ENCODE results near the gene SLC24A3.

SLC24A3 gene

DNA sequence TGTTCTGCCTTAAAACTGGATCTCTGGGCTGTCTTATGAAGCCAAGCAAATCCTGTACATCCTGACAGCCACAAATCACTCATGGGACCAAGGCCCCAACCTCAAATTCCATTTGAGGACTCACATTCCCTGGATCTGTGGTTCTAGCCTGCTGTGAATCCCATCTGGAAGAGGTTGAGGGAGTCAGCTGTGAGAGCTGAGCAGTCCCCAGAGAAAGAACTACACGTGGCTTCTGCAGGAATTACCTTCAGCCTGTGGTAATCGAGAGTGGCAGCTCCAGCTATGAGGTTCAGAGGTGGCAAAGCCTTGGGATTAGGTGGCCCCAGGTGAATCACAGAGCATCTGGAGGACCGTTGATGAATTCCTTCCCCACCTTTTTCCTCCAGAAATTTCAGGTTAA, 245.2 kb downstream of the SLC24A3 start:
- no peak for DNase-seq (ENCODE audit: low read depth in 2 of 2)

DNA sequence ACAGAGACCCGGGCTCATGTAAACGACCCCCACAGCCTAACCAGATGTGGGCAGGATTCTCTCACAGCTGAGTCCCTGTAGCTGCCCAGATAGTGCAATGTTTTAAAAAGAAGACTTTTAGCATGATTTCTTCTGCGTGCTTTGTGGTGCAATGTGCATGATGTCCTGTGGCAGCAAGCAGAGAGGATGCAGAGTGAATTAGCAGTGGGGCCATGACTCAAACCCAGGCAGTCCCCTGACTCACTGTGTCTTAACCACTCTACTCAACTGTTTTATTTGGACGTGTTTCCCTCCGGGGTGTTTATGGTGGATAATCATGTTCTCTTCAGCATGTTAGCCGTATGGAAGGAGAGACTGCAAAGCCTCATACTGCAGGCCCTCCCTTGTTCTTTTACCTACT, 247.9 kb downstream of the SLC24A3 start:
- DNase-seq (ENCODE audit: low read depth in 2 of 2), result no peak

DNA sequence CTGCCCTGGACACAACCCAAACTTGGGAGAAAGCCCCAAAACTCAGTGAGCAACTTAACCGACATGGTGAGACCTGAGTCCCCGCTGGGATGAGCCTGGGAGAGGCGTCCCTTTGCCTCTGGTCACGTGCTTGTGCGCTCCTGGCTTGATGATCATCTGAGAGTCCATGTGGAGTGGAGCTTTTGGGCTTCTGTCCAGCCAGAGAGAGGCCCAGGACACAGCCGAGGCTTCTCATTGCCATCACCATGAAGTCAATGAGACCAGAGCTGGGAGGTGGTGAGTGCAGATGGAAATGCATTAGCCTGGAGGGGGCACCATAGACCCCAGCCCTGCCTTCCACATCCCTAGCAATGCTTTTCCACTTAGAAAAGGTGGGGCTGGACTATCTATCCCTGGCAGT, 250.0 kb downstream of the SLC24A3 start:
- no peak for DNase-seq (ENCODE audit: low read depth in 2 of 2)

DNA sequence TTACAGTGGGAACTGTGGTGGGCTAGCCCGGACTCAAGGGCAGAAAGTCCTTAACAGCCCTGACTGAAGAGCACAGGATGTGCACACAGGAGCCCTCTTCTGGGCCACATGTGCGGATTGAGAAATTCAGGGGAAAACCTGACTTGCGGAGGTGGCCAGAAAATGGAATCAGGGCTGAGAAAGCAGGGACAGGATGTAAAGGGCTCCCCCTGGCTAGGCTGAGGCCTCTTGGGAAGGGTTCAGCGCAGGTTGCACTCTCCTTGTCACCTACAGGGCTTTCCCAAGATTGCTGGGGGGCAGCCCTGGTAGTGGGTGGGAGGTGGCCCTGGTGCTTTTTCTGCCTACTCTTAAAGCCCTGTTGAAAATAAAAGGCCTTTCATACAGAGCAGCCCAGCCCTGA, 251.2 kb downstream of the SLC24A3 start:
- no peak for DNase-seq (ENCODE audit: low read depth in 2 of 2)

DNA sequence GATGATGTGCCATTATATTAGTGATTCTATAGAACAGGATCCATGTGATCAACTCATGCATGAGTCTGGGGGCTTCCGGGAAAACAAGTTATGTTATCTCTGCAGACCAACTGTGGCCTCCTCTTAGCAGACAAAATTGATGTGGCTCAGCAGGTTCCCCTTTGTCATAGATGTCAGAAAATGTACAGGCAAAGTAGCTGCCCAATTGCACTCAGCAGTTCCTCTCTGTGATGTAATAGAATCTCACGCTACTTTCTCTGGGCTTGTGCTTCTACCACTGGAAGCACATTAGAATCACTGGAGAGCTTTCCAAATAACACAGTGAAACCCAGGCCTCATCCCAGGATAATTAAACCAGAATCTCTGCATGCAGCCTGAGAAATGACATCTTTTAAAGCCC, 253.1 kb downstream of the SLC24A3 start:
- DNase-seq (ENCODE audit: low read depth in 2 of 2), result no peak

DNA sequence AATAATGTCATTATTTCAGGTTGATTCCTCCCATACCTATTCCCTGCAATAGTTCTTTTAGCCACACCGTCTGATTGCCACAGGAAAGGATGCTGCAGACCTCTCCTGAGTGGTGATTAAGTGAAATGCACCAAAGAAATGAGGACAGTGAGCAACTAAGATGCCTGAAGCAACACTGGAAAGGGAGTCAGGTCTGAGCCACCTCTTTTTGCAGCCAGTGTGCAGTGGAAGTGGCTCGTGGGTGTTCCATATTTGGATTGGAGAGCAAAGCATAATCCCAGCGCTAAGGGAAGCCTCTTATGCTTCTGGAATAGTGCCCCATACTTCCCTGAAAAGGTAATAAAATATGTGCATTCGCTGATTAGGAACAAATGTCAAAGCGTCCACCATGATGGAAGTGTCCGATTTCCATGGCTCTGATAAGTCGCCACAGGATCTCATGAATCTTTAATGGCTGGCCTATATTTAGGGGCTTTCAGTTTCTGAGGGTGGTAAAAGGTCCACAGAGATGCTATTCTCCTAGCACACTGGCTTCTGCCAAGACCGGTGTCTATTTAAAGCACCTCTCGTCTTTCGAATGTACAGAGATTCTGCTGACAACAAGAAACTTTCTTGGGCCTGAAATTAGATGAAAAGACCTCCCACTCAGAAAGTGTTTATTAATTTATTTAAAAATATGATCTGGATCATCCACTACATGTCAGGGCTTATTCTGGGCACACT, 253.9 kb downstream of the SLC24A3 start:
- no peak for DNase-seq (ENCODE audit: low read depth in 2 of 2)

DNA sequence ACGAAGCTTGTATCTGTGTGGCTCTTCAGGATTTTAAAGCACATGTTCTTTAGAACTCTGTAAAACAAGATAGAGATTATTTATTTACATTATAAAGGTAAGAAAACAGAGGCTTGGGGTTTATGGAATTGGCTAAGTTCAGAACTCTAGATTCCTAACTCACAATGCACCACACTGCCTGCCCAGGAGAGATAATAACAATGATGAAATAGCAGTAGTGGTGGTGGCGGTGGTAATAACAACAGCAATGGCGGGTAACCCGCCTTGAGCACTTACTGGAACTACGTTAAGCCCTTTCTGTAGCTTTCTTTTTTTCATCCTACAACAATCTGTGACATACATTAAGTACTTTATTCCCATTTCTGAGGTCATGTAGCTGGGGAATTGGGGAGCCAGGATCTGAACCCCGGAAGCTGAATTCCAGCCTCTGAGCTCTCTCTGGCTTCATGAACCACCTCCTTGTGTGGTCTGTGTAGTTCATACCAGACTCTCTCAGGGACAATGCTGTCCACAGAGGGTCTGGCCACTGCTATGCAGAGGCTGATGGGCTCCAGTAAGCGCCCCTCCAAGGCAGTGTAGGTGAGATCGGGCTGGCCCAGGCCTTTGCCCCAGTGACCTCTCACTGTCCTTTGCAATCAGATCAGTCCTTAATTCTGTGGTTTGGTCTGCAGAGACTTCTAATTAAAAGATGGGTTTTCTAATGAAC, 260.9 kb downstream of the SLC24A3 start:
- no peak for DNase-seq (ENCODE audit: low read depth in 2 of 2)

DNA sequence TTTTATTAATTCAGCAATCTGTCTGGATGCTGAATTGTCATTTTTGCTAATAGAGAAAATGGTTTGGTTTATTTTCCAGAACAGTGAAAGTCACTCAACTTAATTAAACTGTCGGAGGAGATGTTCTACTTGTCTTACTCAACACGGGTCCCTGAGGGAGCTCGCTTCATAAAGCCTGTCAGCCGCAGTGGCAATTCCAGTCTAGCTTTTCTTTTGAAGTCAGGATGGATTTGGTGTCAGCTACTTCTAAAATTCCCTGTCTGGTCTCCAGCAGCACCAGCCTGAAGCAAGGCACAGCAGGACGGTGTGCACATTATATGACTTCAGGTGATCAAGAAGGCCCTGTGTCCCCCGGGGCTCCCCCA, 261.5 kb downstream of the SLC24A3 start:
- no peak for DNase-seq (ENCODE audit: low read depth in 2 of 2)

DNA sequence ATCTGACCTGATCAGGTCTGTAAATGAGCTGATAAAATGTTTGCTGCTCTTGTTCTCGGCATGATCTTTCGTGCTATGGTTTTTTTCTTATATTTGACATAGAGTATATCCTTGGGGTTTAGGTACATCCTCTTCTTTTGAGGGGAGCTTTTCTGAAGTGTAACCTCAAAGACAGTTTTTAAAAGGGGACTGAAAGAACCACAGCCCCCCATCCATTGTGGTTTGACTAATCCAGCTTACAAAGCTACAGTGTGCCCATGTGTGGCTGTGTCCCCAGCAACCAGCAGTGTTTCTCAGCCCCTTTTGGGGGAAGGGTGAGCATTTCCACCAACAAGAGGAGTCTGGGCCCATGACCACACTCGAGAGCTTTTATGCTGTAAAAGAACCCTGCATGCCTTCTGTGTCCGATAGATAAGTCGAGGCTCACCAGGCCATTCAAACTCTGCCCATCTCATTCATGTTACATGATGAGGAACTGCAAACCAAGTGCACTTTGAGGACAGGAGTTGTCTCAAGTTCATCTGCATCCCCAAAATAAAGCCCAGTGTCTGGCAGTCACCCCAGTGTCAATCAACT, 266.0 kb downstream of the SLC24A3 start:
- no peak for DNase-seq (ENCODE audit: low read depth in 2 of 2)

DNA sequence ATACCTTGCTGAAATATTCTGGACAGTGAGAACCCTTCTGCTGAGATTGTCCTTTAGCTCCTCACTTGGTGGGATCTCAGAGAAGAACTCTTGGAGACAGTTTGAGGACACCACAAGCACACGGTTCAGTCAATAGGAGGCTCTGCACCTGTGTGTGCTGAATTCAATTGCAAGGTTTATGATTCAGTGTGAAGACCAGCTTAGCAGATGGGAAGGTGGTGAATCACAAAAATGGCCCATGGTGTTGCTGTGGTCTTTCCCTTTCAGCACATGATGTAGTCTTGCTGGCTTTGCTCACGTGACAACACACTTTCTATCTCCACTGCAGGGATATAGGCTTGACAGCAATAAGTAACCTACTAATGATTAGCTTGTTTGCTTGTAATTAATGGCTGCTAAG, 270.3 kb downstream of the SLC24A3 start:
- no peak for DNase-seq (ENCODE audit: low read depth in 2 of 2)

DNA sequence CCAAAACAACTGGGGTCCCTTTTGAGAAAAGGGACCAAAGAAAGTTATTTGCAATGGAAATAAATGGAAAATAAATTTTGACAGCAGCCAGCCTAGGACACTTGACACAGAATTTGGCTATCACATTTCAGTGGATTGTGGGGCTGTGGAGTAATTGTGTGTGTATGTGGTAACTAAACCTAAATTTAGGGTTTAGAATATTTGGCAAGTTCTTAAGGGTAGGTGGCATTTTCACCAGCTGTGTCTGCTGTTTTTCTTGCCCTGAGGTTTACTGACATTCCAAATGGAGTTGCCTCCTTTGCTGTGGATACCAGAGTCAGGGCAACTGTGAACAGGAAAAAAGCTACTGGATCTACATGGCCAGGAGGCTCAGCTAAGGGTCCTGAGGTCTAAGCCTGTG, 270.9 kb downstream of the SLC24A3 start:
- DNase-seq (ENCODE audit: low read depth in 2 of 2), result no peak

DNA sequence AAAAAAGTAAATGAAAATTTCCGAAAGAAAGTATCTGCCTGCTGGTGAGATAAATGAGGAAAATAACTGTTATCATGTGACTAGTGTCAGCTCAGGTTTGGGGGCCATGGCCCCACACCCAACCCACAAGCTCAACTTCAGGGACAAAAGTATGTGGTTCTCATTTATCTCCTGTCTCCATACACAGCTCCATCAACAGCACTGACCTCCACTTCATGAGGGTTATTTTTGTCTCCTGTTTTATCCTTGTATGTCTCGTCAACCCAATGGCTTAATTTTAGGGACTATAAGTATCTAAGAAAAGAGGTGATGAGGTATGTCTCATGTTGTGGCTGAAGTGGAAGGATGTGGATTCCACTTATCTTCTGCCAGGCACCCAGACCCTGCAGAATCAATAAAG, 274.0 kb downstream of the SLC24A3 start:
- no peak for DNase-seq (ENCODE audit: low read depth in 2 of 2)

DNA sequence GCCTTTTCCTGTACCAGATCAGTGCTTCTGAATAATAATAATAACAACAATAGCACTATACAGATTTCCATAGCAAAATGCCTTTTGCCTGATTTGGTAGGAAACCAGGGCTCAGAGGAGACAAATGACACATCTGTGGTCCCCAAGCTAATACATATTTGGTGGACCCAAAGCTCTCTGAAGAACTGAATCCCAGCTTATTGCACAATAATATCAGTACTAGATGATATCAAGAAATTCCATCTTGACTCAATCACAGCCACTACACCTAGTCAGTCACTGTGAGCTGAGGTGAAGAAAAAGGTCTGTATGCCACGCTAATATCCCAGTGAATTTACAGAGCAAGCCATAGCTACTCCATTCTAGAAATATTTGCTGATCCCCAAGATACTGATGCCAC, 275.0 kb downstream of the SLC24A3 start:
- DNase-seq (ENCODE audit: low read depth in 2 of 2), result no peak

DNA sequence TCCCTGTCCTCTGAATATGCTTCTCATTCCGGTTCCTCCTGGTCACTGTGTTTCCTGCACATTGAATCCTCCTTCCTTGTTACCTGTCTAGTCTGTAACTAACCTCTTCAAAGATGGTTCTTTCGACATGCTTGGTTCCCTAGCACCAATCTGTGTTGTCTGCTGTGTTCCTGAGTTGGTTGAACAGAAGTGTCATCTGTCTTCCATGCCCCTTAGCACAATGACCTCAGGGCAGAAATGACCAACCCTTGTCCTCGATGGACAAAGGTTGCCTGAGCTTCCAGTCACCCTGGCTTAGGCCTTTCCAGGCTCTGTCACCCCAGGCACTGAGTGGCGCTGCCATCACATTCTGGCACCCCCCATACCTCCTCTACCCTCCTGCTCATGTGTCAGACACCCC, 278.8 kb downstream of the SLC24A3 start:
- DNase-seq (ENCODE audit: low read depth in 2 of 2), result no peak

DNA sequence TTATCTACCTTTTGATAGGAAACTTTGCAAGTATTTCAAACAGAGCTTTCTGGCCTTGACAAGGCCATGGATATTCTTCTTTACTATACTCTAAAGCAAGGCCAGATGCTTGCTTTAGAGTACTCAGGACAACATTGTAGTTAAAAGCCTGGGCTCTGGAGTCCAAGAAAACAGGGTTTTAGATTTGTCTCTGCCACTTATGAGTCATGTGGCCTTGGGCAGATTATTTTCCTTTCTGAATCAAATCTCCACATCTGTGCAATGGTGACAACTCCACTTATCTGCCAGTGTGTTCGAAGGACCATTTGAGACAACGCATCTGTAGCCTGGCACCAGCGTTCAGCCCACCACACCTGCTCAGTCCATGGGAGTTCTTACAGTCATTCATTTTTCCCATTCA, 279.7 kb downstream of the SLC24A3 start:
- no peak for DNase-seq (ENCODE audit: low read depth in 2 of 2)

DNA sequence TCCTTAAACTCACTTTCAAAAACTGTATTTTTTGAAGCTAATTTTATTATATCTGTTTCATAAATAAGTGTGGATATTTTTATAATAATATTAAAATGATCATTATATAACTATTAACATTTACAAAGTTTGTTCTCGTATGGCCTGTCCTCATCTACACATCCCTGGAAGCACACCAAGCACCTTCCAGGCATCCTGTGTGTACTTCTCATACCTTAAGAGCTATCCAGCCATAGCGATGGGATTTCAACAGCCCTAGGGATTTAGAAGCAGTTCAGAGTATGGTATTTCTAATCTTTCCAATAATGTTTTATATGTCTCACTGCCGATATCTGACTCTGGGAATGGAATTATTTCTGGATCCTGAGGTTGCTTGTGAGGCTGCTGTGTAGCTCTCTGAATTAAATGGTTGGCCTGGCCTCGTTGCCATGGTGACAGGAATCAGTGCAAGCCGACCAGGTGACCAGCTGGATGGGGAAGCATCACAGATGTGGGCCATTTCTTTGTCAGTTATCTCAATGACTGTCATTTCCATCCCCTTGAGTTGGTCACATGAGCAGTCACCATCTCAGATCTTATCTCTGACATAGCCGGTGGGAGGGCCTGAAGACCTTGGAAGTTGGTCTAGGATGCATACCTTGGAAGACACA, 280.4 kb downstream of the SLC24A3 start:
- no peak for DNase-seq (ENCODE audit: low read depth in 2 of 2)

DNA sequence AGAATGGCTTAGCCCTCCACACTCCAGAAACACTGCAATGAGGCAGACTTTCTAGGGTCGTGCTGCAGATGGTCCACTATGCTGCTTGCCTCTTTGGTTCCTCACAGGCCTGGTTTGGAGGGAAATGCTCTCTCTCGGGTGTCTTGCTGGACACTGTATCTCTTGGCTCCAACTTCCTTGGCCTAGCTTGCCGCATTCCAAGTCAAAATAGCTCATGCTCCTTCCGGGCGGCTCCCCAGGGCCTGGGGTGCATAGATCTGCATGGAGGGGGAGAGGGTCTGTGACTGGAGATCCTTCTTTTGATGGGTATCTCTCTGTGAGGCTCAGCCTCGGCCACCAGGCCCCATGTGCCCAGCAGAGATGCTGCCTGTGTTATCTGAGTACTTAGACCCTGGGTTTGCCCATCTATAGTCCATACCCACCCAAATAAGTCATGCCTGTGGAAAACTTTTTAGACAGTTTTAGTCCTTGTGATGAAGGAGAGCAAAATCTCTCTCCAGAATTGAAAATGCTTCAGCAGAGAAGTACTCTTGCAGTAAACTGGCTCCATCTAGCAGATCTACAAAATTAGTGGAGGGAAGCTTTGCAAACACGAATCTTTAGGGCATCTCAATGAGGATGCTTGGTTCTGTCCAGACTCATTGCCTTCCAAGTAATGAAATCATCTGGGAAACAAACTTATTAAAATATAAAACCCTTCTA, 281.5 kb downstream of the SLC24A3 start:
- no peak for DNase-seq (ENCODE audit: low read depth in 2 of 2)

DNA sequence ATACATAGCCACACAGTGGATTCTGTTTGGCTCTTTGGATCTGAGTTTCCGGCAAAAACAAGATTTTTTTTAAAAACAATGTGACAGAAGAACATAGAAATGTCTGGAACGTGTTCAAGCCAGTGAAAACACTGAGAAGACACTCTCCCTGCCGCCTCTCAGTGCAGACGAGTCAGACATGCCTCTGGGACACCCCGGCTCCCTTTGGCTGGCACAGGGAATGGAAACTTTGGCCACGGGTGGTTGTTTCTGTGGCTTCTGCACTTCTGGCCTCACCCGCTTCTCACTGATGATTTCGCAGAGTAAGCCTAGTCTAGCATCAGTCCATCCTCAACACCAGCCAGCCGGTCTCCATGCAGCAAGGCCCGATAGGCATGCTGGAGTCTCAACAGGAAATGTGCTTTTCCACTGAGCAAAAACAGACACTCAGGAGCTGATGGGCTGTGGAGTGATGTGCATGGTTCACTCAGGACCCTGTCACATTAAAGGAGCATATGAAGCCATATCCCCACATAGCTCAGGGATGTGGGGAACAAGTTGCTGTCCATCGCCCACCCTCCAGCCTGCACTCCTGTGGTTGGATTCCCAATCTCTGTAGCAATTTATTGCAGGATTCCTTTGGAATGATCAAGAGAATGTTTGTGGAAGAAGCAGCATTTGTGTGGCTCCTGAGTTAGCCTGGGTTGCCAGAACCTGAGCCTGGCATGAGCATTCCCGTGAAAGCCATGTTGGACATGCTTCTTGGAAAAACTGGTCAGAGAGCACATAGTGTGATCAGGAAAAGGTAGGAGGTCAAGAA, 283.7 kb downstream of the SLC24A3 start:
- DNase-seq (ENCODE audit: low read depth in 2 of 2), result no peak

DNA sequence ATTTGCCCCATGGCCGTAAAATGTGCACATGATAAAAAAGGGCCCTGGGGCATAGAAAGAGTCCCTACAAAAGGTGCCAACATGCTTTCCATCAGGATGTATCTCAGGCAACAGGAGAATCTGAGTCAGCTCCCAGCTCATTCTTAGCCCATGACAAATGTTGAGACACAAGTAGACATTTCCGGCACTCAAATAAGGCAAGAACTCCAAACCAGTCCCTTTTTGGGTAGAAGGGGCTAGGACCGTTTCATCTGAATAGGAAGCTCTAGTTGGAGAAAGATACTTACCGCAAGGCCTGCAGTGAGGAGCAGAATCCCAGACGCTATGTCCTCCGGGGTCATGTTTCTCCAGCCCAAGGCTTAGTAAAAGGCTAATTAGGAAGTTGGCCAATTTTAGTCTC, 284.6 kb downstream of the SLC24A3 start:
- DNase-seq (ENCODE audit: low read depth in 2 of 2), result no peak

DNA sequence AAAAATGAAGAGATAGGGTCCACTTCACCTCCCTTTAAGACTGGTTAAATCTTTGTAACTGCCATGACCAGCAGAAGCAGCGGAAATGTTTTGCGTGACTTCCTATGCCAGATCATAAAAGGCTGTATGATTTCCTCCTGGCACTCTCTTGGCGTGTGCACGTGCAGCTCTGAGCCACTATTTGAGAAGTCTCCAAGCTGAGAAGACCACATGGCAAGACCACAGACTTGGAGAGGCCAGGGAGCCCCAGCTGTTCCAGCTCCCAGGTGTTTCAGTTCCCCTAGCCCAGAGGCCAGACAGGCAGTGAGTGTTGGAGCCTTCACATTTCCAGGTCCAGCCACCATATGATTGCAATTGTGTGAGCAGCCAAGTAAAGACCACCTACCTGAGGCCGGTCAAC, 286.3 kb downstream of the SLC24A3 start:
- no peak for DNase-seq (ENCODE audit: low read depth in 2 of 2)

DNA sequence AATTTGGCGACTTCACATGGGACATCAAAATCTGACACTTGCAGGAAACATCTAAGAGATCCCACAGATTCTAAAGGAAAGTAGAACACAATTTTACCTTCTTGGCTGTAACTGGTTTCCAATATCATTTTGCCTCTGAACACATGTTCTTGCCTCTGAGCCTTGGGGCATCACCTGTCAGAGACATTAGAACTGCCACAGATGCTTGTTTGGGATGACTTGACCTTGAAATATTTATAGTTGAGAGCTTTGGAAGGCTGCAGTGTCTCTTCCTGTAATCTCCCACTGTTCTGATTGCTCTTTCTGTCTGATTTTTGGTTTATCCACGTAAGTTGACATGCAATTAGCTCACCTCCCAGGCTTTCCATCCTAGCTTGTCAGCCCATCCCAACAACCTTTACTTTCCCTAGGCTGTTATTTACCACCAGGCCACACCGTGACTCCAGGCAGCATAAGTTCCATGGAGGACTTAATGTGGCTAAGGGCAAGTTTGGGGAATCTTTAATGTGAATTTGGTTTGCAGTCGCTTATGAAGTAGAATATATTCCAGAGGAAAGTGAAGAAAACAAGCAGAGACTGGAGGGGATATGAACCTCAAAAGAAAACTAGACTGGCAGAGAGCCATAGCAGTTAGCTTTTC, 289.2 kb downstream of the SLC24A3 start:
- DNase-seq (ENCODE audit: low read depth in 2 of 2), result no peak
